Body of pancreas (tissue), 4 donors: Measurements from ENCODE around the gene TFDP1. TPM values are rescaled to one million over a fixed set of nuclear protein-coding genes. Genes with fewer than 3 reads are reported as not detected.

Experiments
- ATAC-seq: fragments of 150-250 bp; one replicate; pipeline ENCODE4 v1.9.1; 2016
- DNase-seq, 4 donors: peaks; one replicate each; pipeline ENCODE4 v3.0.0-alpha.2; 2019
- H3K27ac ChIP-seq, 4 donors: fragments of 200-600 bp; sonication (generic); 1 replicate in 3 of 4; 2 replicates in 1 of 4; pipeline versions ENCODE4 v1.5.1 to v1.6.1; 2016 to 2019; ENCODE audit warnings: mild to moderate bottlenecking in 1 of 4, mixed read lengths in 1 of 4, moderate library complexity in 1 of 4
- H3K27me3 ChIP-seq, 2 donors: fragments of 200-600 bp; sonication (generic); one replicate each; pipeline ENCODE4 v1.6.0; 2016; ENCODE audit warnings: mild to moderate bottlenecking in 1 of 2
- H3K36me3 ChIP-seq, 2 donors: fragments of 200-600 bp; sonication (generic); replicated peaks in 1 of 2; 2 replicates each; pipeline ENCODE4 v1.5.1; 2016; ENCODE audit warnings: low read depth in 2 of 2; ENCODE audit not compliant: insufficient read depth in 1 of 2
- H3K4me1 ChIP-seq: fragments of 200-600 bp; sonication (generic); one replicate; pipeline ENCODE4 v1.6.0; 2016
- H3K4me3 ChIP-seq, 2 donors: fragments of 200-600 bp; sonication (generic); 1 replicate in 1 of 2; 2 replicates in 1 of 2; pipeline ENCODE4 v1.5.1; 2016 to 2019
- H3K9me3 ChIP-seq, 3 donors: fragments of 200-600 bp; sonication (generic); 1 replicate in 2 of 3; 2 replicates in 1 of 3; pipeline ENCODE4 v1.5.1; 2016
- CTCF ChIP-seq, 7 experiments: fragments of 450-650 bp in 4 of 7; fragments of 200-600 bp in 3 of 7; sonication (generic) in 3 of 7; IDR thresholded peaks; one replicate each; pipeline ENCODE4 v1.5.1; 2016 to 2019; ENCODE audit warnings: antibody characterized with exemption in 7 of 7
- POLR2A ChIP-seq, 3 donors: fragments of 450-650 bp; IDR thresholded peaks; one replicate each; pipeline ENCODE4 v1.6.1; 2016; ENCODE audit warnings: antibody characterized with exemption in 3 of 3, mild to moderate bottlenecking in 2 of 3
- WGBS, 2 donors: methylation state at CpG; one replicate each; pipeline ENCODE4 v1.1.5; 2017; 5-methylcytosine and 5-hydroxymethylcytosine counted together
- intact Hi-C: fragments of 100-400 bp; cut with DNase I; formaldehyde crosslinking; loops from one replicate; pipeline ENCODE4 v1.15.1; 2023
- total RNA-seq, 2 donors: library from RNA; depleted of rRNA; stranded (reverse); fragments of >200 nt; gene quantifications; one replicate each; pipeline ENCODE4 v1.1.0, GENCODE V29; 2016

The TFDP1 gene
- total RNA-seq, 2 donors from 2014 or later = 16.5 to 22.8 TPM

- DNase-seq (no peak), ATAC-seq (no peak)
- 96% methylated on average over 1 of the region's 1 CpG for WGBS, 2 donors
- H3K9me3 ChIP-seq = no peaks in the 10 kb centered on the region
- no peak for TF ChIP-seq POLR2A (IDR thresholded peaks at IDR 0.05)
- no peak for TF ChIP-seq CTCF (IDR thresholded peaks at IDR 0.05)
- peaks cover 16% of the 10 kb centered on the region for H3K4me1 ChIP-seq
- H3K4me3 ChIP-seq = no peak overlapping the region
- H3K27ac ChIP-seq = no peak overlapping the region
- peaks cover 0 to 8% of the 10 kb centered on the region in 2 donors for H3K36me3 ChIP-seq
- intact Hi-C loops = no loop called here
- no peaks in the 10 kb centered on the region for H3K27me3 ChIP-seq
Measured at GRCh38 chr13:113644800-113645199, 60.2 kb downstream of the TFDP1 start.

- Histone ChIP-seq H3K4me3 (no peak overlapping the region), H3K36me3 (peaks cover 0 to 4% of the 10 kb centered on the region in 2 donors), H3K4me1 (peaks cover 16% of the 10 kb centered on the region), H3K27ac (no peak overlapping the region), H3K9me3 (no peaks in the 10 kb centered on the region), H3K27me3 (no peaks in the 10 kb centered on the region)
- DNase-seq (peak in 1 of 4 donors; percentile 1), ATAC-seq (no peak)
- no peak for TF ChIP-seq POLR2A (IDR thresholded peaks at IDR 0.05)
- no peak for TF ChIP-seq CTCF (IDR thresholded peaks at IDR 0.05)
- WGBS, 2 donors = 95 to 96% methylated on average over 9 of the region's 9 CpGs
- intact Hi-C loops = no loop called here
Measured at GRCh38 chr13:113645329-113645728, 60.8 kb downstream of the TFDP1 start.

- DNase-seq (peak in 2 of 4 donors; percentile 7 to 9), ATAC-seq (no peak)
- H3K4me3 ChIP-seq = no peak overlapping the region
- TF ChIP-seq CTCF (IDR thresholded peaks at IDR 0.05) (no peak), POLR2A (IDR thresholded peaks at IDR 0.05) (no peak)
- WGBS, 2 donors = 63 to 65% methylated on average over 11 of the region's 11 CpGs
- H3K27me3 ChIP-seq = no peaks in the 10 kb centered on the region
- H3K4me1 ChIP-seq = peaks cover 16% of the 10 kb centered on the region
- no peaks in the 10 kb centered on the region for H3K9me3 ChIP-seq
- no peak overlapping the region for H3K27ac ChIP-seq
- intact Hi-C loops = no loop called here
- H3K36me3 ChIP-seq = no peaks in the 10 kb centered on the region
Measured at GRCh38 chr13:113646376-113646775, 61.8 kb downstream of the TFDP1 start.

- 41 to 65% methylated on average over 10 of the region's 10 CpGs for WGBS, 2 donors
- intact Hi-C loops = no loop called here
- H3K4me1 ChIP-seq = peaks cover 16% of the 10 kb centered on the region
- H3K36me3 ChIP-seq = no peaks in the 10 kb centered on the region
- no peak overlapping the region for H3K4me3 ChIP-seq
- ATAC-seq (no peak), DNase-seq (peak in 2 of 4 donors; percentile 11 to 13)
- no peaks in the 10 kb centered on the region for H3K27me3 ChIP-seq
- H3K27ac ChIP-seq = peak overlapping the region; percentile 43 to 85 (median 68)
- TF ChIP-seq CTCF (IDR thresholded peaks at IDR 0.05) = no peak
- no peak for TF ChIP-seq POLR2A (IDR thresholded peaks at IDR 0.05)
- no peaks in the 10 kb centered on the region for H3K9me3 ChIP-seq
Measured at GRCh38 chr13:113646921-113647340, 62.4 kb downstream of the TFDP1 start.
